DOHH2 (cell line): ENCODE measurements around the gene ITPKB.

ENCODE experiments used
- H3F3A ChIP-seq: fragments of 200-600 bp; sonication (generic), shearing (Covaris generic); 2 replicates; pipeline ENCODE4 v1.6.0; 2016; ENCODE audit warnings: antibody characterized with exemption, mild to moderate bottlenecking; ENCODE audit not compliant: control insufficient read depth, insufficient read depth
- H3K27ac ChIP-seq: fragments of 200-600 bp; sonication (generic); 2 replicates; pipeline ENCODE4 v1.5.1; 2014; ENCODE audit warnings: low read depth, mild to moderate bottlenecking, low read length, moderate library complexity
- H3K27me3 ChIP-seq: fragments of 200-600 bp; sonication (generic); 2 replicates; pipeline ENCODE4 v1.6.1; 2014; ENCODE audit warnings: mild to moderate bottlenecking, low read length, mixed read lengths; ENCODE audit not compliant: control insufficient read depth
- H3K36me3 ChIP-seq: fragments of 200-600 bp; sonication (generic); 2 replicates; pipeline ENCODE4 v1.6.1; 2014; ENCODE audit warnings: mild to moderate bottlenecking, low read length, moderate library complexity, mixed read lengths; ENCODE audit not compliant: control insufficient read depth
- H3K4me1 ChIP-seq: fragments of 200-600 bp; sonication (generic); 2 replicates; pipeline ENCODE4 v1.6.1; 2014; ENCODE audit warnings: mild to moderate bottlenecking, low read length, mixed read lengths; ENCODE audit not compliant: control insufficient read depth
- H3K4me2 ChIP-seq: fragments of 200-600 bp; sonication (generic); 2 replicates; pipeline ENCODE4 v1.6.0; 2014; ENCODE audit warnings: mild to moderate bottlenecking, low read length, moderate library complexity
- H3K4me3 ChIP-seq: fragments of 200-600 bp; sonication (generic); 2 replicates; pipeline ENCODE4 v1.5.1; 2014; ENCODE audit warnings: mild to moderate bottlenecking, low read length, mixed read lengths
- H3K79me2 ChIP-seq: fragments of 200-600 bp; sonication (generic); 2 replicates; pipeline ENCODE4 v1.6.1; 2014; ENCODE audit warnings: mild to moderate bottlenecking, low read length, mixed read lengths; ENCODE audit not compliant: control insufficient read depth
- H3K9me2 ChIP-seq: fragments of 200-600 bp; sonication (generic); replicated peaks from 2 replicates; pipeline ENCODE4 v1.6.1; 2014; ENCODE audit warnings: mild to moderate bottlenecking, low read length, mixed read lengths; ENCODE audit not compliant: control insufficient read depth
- H3K9me3 ChIP-seq: fragments of 200-600 bp; sonication (generic); 2 replicates; pipeline ENCODE4 v1.6.1; 2014; ENCODE audit warnings: antibody characterized with exemption, low read length, mixed read lengths; ENCODE audit not compliant: control insufficient read depth, insufficient read depth
- H4K20me1 ChIP-seq: fragments of 200-600 bp; sonication (generic); 2 replicates; pipeline ENCODE4 v1.6.0; 2014; ENCODE audit warnings: low read depth, mild to moderate bottlenecking, antibody characterized with exemption, low read length, moderate library complexity; ENCODE audit not compliant: control insufficient read depth, insufficient read depth
- CTCF ChIP-seq: fragments of 200-600 bp; sonication (generic); IDR thresholded peaks from one replicate; pipeline ENCODE4 v1.5.1; 2014; ENCODE audit warnings: antibody characterized with exemption, mild to moderate bottlenecking, low read depth, low read length; ENCODE audit not compliant: poor library complexity, severe bottlenecking
- EZH2phosphoT487 ChIP-seq: fragments of 200-600 bp; sonication (generic); IDR thresholded peaks from 2 replicates; pipeline ENCODE4 v1.6.1; 2017; ENCODE audit warnings: borderline replicate concordance, mild to moderate bottlenecking, antibody characterized with exemption, low read length, moderate library complexity, mixed read lengths

ITPKB gene

GRCh38 chr1:226736001-226736907 is 2.8 kb downstream of the ITPKB start:
- peaks cover 73% of the 10 kb centered on the region for H3K4me1 ChIP-seq
- no peaks in the 10 kb centered on the region for H3K27me3 ChIP-seq
- peaks cover 23% of the 10 kb centered on the region for H3F3A ChIP-seq
- H3K9me3 ChIP-seq: no peaks in the 10 kb centered on the region
- H3K9me2 ChIP-seq: no peaks in the 10 kb centered on the region
- H3K4me2 ChIP-seq: peak overlapping the region; percentile 94
- peak overlapping the region; percentile 96 for H3K27ac ChIP-seq
- peaks cover 73% of the 10 kb centered on the region for H3K36me3 ChIP-seq
- H3K4me3 ChIP-seq: peak overlapping the region; percentile 96
- TF ChIP-seq CTCF (no peak), EZH2phosphoT487 (no peak)
- peaks cover 79% of the 10 kb centered on the region for H3K79me2 ChIP-seq
- H4K20me1 ChIP-seq: peaks cover 22% of the 10 kb centered on the region

- TF ChIP-seq CTCF: no peak
- TF ChIP-seq EZH2phosphoT487: no peak
- Histone ChIP-seq H3K4me2 (peak overlapping the region; percentile 94), H3K36me3 (peaks cover 80% of the 10 kb centered on the region), H3K27ac (peak overlapping the region; percentile 96), H4K20me1 (peaks cover 22% of the 10 kb centered on the region), H3K9me2 (no peaks in the 10 kb centered on the region), H3F3A (peaks cover 19% of the 10 kb centered on the region), H3K4me3 (peak overlapping the region; percentile 96), H3K27me3 (no peaks in the 10 kb centered on the region), H3K9me3 (no peaks in the 10 kb centered on the region), H3K79me2 (peaks cover 86% of the 10 kb centered on the region), H3K4me1 (peaks cover 73% of the 10 kb centered on the region)
These were observed 3.5 kb downstream of the ITPKB start for GRCh38 chr1:226735576-226735975.

DNA sequence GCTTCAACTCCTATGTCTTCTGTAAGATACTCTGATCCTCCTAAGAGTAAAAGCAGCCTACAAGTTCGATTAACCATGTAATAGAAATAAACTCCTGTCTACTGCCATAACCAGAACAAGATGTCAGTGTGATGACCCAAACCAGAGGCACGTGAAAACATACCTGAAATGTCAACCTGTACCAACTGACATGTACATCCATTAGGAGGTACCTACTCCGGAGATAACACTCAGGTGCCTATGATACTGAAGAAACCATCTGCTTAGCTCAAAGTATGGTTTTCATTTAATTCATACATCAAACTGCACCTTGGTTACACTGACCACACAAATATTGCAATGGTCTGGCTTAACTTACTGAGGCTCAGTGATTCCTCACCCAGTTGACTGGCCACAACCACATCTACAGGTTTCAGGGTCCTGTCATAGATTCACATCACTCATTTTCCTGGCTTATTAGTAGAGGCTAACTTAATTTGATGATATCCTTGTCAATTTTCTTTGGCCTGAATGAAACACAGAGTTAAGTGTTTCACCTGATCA is 4.4 kb downstream of the ITPKB start:
- peaks cover 14% of the 10 kb centered on the region for H3F3A ChIP-seq
- peaks cover 95% of the 10 kb centered on the region for H3K79me2 ChIP-seq
- peaks cover 89% of the 10 kb centered on the region for H3K36me3 ChIP-seq
- H3K4me1 ChIP-seq: peaks cover 73% of the 10 kb centered on the region
- peak overlapping the region; percentile 96 for H3K27ac ChIP-seq
- peaks cover 22% of the 10 kb centered on the region for H4K20me1 ChIP-seq
- no peaks in the 10 kb centered on the region for H3K9me3 ChIP-seq
- no peaks in the 10 kb centered on the region for H3K27me3 ChIP-seq
- TF ChIP-seq EZH2phosphoT487 (no peak), CTCF (no peak)
- H3K9me2 ChIP-seq: no peaks in the 10 kb centered on the region
- peak overlapping the region; percentile 94 for H3K4me2 ChIP-seq
- H3K4me3 ChIP-seq: peak overlapping the region; percentile 96
